Stimulated activated CD4-positive, alpha-beta T cell treated with anti-CD3 and anti-CD28 coated beads, Interleukin-1b, Interleukin-23, amount 100 ng/mL, for 1 hour (primary cell): ENCODE data around the gene CRYZL1.

Source experiments
- DNase-seq, 2 donors: peaks; one replicate each; pipeline ENCODE4 v3.0.0-alpha.2; 2020; ENCODE audit warnings: low read depth in 2 of 2

The CRYZL1 gene

DNA sequence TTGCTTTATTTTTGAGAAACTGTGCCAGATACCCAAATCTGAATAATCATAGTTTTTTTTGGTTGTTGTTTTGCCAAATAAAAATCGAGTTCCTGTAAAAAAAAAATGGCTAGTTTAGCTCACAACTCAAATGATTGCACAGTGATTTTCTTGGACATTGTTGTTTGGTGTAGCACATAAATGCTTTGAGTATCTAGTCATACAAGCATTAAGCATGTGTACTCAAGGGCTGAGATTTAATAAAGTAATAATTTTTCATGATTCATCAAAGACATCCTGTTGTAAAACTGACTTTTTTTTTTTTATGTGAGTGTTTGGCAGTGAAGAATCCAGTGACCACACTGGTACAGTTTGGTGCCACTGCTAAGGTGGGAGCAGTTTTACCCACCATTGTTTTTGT lies 19.6 kb upstream of the CRYZL1 start:
- DNase-seq = no peak

DNA sequence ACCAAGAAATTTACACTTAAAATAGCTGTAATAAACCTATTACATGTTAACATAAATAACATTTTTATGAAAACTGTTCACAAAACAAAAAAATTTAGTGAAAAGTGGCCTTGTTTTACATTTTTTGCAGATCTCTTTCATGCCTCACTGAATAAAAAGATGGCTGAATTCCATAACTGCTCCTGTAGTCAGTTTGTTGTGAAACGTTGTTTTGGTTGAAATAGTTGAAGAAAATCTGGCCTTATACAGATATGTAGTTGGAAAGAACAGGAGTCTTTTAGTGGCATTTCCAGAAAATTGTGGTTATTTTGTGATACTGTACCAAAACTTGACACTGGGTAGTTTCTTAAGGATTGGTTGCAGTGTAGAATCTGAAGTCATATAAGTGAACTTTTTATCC lies 18.9 kb upstream of the CRYZL1 start:
- no peak for DNase-seq

- DNase-seq = no peak
Observed at GRCh38 chr21:33659568-33659949, 18.0 kb upstream of the CRYZL1 start.

DNA sequence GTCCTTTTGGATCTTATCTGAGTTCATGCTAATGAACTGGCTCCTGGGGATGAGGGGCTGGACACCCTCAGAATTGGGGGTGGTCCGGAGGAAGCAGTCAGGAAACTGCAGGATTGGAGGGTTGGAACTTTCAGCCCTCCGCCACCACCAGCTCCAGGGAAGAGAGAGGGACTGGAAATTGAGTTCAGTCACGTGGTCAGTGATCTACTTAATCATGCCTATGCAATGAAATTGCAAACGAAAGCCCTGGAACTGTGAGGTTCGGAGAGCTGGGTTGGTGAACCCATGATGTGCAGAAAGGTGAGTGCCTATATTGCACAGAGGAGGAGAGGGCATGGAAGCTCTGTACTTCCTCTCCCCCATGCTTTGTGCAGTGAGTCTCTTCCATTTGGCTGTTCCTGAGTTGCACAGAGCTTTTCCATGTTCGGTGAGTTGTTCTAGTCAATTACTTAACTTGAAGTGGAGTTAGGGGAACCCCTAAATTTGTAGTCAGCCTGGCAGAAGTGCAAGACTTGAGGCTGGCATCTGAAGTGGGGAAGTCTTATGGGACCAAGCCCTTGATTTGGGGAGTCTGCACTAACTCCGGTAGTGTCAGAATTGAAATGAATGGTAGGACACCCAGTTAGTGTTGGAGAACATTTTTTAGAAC lies 17.5 kb upstream of the CRYZL1 start:
- DNase-seq = no peak

GRCh38 chr21:33657124-33657820 lies 15.7 kb upstream of the CRYZL1 start:
- no peak for DNase-seq

DNA sequence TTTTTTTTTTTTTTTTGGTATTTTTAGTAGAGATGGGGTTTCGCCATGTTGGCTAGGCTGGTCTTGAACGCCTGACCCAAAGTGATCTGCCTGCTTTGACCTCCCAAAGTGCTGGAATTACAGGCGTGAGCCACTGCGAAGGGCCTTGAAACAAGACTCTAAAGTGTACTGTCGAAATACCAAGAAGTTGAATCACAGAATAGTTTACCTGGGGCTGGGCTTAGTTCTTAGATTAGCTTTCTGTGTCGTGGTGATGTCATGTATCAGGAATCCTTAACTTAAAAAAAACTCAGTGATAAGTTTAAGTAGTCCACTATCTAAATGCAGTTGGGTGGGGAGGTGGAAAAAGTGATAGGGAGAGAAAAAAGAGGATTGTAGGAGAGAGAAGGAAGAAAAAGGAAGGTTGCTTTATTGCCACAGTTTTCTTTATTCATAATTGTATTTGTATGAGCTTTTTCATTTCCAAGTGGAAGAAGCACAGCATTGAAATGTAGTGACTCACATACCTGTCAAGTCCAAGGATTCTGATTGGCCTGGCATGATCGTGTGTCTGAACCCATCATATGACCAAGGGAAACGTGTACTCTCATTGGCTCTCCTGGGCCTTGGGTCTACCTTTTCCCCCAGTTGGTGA lies 14.2 kb upstream of the CRYZL1 start:
- DNase-seq = no peak

DNA sequence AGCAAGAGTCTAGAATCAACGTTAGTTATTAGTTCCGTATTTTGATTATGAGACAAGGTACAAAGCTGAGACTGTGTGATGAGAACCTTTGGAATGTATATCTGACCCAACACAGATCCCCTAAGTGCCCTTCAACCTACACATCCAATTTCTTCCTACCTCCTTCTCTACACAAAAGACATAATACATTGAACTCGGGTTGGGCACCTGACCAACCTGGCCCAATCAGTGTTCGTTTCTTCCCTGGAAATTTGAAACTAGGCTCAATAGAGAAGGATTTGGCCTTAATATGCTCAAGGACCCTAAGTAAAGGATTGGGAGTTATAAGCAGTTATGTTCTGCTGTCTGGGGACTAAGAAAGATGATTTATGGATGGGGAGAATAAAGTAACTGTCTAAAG lies 12.9 kb upstream of the CRYZL1 start:
- no peak for DNase-seq

DNA sequence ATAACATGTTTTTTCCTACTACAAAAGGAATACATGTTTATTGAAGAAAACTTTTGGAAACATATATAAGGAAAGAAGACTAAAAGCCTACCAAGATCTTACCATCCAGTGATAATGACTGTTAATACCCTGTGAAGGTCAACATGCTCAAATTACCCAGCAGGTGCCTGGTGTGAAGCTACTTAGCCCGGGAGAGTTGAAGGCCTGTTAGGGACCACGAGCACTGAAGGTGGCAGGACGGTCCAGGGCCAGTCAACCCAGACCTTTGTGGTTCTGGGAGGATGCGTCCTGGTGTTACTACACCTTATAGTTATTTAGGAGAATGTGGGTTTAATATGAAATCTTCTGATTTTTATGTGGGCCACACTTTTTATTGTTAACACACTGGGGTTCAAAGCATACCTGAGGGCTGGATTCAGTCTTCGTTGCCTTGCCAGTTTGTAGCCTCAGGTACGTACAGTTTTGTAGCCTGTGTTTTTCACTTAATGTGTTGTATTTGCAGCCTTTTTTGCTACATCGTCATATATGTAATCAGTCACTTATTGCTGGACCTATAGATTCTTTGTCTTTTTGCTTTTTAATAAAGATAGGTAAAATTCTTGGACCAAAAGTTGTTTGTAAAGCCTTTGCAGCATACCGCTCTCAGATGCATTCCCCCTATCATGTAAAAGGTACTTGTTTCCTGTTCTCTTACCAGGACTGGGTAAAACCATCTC lies 10.6 kb upstream of the CRYZL1 start:
- no peak for DNase-seq

GRCh38 chr21:33650929-33651509 lies 9.5 kb upstream of the CRYZL1 start:
- DNase-seq = no peak

- DNase-seq = no peak
Observed at GRCh38 chr21:33650230-33650629, 8.7 kb upstream of the CRYZL1 start.

DNA sequence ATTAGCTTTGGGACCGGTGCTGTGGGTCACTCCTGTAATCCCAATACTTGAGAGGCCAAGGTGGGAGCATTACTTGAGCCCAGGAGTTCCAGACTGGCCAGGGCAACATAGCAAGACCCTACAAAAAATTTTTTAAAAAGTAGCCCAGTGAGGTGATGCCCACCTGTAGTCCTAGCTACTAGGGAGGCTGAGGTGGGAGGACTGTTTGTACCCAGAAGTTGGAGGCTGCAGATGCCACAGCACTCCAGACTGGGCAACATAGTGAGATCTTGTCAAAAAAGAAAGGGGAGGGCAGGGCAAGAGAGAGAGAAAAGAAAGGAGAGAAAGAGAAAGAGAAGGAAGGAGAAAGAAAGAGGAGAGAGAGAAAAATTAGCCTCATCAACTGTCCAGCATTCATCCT lies 7.0 kb upstream of the CRYZL1 start:
- DNase-seq = no peak

DNA sequence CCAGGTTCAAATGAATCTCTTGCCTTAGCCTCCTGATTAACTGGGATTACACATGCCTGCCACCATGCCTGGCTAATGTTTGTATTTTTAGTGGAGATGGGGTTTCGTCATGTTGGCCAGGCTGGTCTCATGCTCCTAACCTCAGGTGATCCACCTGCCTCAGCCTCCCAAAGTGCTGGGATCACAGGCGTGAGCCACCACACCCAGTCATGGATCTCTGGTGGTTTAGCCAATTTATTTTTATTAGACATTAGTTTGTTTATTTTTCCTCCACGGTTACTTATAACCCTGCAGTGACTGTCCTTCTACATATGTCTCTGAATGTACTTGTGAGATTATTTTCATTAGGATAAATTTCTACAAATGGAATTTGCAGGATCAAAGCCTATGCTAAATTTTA lies 6.0 kb upstream of the CRYZL1 start:
- no peak for DNase-seq

GRCh38 chr21:33645730-33646129 lies 4.2 kb upstream of the CRYZL1 start:
- DNase-seq = no peak

GRCh38 chr21:33644383-33645074 lies 3.0 kb upstream of the CRYZL1 start:
- no peak for DNase-seq

DNA sequence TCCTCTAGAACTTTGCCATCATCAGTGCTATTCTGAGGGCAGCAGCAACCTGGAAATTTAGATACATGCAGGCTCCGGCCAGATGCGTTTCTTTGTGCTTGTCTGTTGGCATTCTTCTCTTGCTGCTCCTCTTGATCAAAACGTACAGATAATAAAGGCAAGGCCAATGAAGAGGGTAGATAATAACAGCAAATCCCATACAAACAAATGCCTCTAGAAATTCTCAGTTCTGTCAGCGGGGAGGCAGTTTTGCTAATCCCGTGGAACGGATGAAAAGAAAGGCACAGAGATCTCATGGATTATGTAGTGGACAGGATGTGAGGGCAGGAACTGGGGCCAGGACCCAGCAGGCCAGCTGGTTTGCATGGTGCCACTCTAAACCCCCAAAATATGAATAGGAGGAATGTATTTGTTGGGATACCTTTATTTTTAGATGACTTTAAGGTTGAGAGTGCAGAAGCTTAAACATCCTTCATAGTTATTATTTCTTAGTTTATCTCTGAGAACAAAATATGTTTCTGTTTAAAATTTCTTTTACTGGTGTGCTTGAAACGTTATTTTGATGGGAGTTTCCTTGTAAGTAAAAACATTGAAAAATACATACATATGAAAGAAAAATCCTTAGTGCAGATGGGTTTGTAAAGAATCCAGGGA lies 2.2 kb upstream of the CRYZL1 start:
- DNase-seq = no peak

- DNase-seq = no peak
Observed at GRCh38 chr21:33642896-33643657, 1.5 kb upstream of the CRYZL1 start.

DNA sequence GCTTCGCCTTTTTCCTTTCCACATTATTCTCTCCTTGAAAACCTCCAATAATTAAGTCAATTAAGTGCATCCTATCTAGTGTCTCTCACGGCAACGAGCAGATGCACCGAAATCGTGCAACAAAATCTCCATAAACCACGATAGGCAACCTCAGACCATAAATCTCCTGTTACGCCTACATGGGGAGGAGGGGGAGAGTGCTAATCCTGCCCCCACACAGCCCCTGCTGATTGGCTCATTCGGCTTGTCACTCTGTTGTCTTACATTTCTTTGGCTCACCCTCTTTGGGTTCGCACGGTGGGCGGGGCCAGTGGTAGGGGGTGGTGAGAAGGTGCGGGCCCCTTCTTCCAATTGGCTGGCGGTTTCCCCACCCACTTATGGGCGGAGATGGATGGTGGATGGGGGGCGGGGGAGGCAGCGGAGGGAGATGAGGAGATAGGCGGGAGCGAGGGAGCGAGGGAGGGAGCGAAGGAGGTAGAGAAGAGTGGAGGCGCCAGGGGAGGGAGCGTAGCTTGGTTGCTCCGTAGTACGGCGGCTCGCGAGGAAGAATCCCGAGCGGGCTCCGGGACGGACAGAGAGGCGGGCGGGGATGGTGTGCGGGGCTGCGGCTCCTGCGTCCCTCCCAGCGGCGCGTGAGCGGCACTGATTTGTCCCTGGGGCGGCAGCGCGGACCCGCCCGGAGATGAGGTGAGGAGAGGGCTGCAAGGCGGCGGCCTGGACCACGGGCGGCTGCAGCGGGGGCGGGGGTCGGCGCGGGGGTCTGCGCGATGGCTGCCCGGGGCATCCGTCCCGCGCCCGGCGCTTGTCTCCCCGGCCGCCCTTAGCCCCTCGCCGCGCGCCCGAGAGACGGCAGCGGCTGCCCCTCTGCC lies 720 bp upstream of the CRYZL1 start, which contains the start of gene ITSN1:
ITSN1 (plus strand) TSS at position 475 of the 869 bp plus-strand sequence. CDS start 76,328 bp downstream, outside the sequence.
- peak; percentile 99 to 100 for DNase-seq

DNA sequence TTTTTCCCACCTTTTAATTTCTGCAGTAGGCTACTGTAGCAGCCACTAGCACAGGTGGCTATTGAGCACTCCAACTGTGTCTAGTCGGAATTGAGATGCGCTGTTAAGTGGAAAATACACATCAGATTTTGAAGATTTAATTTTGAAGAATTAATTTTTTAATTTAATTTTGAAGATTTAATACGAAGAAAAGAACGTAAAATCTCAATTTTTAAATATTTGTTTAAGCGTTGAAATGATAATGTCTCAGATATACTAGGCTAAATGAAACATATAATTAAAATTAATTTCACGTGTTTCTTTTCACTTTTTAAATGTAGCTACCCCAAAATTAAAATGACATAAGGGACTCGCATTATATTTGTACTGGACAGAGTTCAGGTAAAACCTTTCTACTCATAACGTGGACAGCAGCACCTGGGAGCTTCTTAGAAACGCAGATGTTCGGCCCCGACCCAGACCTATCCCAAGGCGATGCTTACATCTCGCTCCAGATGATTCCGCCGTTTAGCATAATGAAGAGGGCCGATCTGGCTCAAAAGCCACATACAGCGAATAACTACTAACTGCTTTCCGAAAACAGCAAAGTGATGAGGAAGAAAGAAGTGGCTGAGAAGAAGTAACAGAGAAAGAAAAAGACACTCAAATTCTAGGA lies 717 bp downstream of the CRYZL1 start:
- no peak for DNase-seq

DNA sequence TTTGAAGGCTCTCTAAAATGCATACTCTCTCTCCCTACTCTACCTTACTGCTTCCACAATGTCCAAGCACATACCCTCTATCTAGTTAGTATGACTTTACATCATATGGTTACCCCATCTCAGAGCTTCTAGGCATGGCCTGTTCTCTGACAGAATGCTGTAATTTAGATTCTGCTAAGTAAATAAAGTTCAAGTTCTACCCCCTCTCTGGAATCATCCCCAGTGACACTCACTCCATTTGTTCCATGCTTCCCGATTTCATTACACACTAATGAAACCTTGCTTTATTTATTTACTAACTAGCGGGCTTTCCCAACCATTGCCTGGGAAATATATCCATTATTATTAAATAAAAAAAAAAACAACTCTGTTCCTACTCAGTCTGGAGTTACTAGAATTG lies 7.3 kb downstream of the CRYZL1 start:
- DNase-seq = no peak
